GM21381 (cell line): ENCODE measurements around the gene FEV.
"Not testable (repeated sequence)": the region's sequence is repeated elsewhere in the genome, so short reads cannot be mapped to it uniquely, and the experiment has no call there.

ENCODE experiments used
- ATAC-seq: cut with Tn5 transposase; IDR thresholded peaks from one replicate; pipeline ENCODE4 v1.9.1; 2021; ENCODE audit warnings: mild to moderate bottlenecking, moderate library complexity; ENCODE audit not compliant: unreplicated experiment

The FEV gene

GRCh38 chr2:218946621-218947020 is 38.4 kb downstream of the FEV start:
- ATAC-seq, result no peak

GRCh38 chr2:218944759-218945404 is 40.1 kb downstream of the FEV start:
- no peak for ATAC-seq

- not testable (repeated sequence) for ATAC-seq
These were observed 53.2 kb downstream of the FEV start for GRCh38 chr2:218931751-218932150.
